ENCODE data around the gene NIM1K.

- TF ChIP-seq POLR2A (IDR thresholded peaks at IDR 0.05; ENCODE audit: low read depth, low read length) (no peak), POLR2AphosphoS5 (IDR thresholded peaks at IDR 0.05; ENCODE audit: low read depth, low read length) (no peak)
Observed at GRCh38 chr5:43219120-43219519, 27.1 kb downstream of the NIM1K start.
